ENCODE results near the gene IFT80. TPM values are rescaled to one million over a fixed set of nuclear protein-coding genes. Genes with fewer than 3 reads are reported as not detected.

Gene IFT80
- total and polyA plus RNA-seq, 12 donors = 11.0 to 37.3 (median 22.1) TPM

DNA sequence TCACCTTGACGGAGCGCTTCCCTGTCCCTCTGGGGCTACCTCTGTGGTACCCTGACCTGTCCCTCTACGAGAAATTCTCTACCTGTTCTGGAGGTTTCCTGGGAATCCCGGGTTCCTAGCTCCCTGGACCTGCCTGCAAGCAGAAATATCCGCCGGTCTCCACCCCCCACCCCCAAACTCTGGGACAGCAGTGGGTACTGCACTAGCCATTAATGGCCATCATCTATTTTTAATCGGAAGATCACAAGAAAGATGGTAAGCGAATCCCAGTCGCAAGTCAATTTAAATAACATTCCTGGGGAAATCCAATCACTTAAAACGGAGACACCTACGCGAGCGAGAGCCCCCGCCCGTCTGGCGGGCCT is 174.2 kb downstream of the IFT80 start:
- Histone ChIP-seq H3K27ac (no peak overlapping the region), H3K4me1 (replicated peaks in 1 of 2) (peaks cover 12 to 18% of the 10 kb centered on the region in 2 donors), H3K9me3 (replicated peaks in 1 of 3) (no peaks in the 10 kb centered on the region), H3K4me3 (peak overlapping the region in 2 of 4 donors; percentile 24 to 70), H3K36me3 (replicated peaks in 1 of 2) (no peaks in the 10 kb centered on the region), H3K27me3 (peaks cover 5% of the 10 kb centered on the region)
- DNase-seq = no peak
- WGBS, 4 donors = 7 to 13% (median 9%) methylated on average over 15 to 16 of the region's 16 CpGs
- intact Hi-C loops (cut with DNase I) = no loop called here
- TF ChIP-seq POLR2A (IDR thresholded peaks at IDR 0.05) = no peak
- TF ChIP-seq, protein P1, sequence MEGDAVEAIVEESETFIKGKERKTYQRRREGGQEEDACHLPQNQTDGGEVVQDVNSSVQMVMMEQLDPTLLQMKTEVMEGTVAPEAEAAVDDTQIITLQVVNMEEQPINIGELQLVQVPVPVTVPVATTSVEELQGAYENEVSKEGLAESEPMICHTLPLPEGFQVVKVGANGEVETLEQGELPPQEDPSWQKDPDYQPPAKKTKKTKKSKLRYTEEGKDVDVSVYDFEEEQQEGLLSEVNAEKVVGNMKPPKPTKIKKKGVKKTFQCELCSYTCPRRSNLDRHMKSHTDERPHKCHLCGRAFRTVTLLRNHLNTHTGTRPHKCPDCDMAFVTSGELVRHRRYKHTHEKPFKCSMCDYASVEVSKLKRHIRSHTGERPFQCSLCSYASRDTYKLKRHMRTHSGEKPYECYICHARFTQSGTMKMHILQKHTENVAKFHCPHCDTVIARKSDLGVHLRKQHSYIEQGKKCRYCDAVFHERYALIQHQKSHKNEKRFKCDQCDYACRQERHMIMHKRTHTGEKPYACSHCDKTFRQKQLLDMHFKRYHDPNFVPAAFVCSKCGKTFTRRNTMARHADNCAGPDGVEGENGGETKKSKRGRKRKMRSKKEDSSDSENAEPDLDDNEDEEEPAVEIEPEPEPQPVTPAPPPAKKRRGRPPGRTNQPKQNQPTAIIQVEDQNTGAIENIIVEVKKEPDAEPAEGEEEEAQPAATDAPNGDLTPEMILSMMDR (IDR thresholded peaks at IDR 0.05) = no peak

DNA sequence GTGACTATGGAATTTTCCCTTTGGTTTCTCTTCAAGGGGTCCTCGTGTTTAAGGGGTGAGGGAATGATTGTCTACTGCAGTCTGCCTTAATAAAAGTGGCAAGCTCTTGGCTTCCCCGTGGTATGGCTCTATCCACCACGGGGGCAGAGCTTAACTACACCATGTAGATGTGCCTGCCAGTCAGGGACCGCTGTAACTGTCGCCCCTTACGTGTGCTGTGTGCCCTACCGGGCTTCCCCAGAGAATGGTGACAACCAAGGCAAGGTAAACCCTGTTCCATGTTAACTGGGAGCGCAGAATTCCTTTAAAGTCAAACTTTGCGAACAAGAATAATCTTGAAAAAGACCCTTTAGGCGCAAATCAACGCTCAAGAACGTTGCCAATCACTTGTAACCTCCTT is 174.8 kb downstream of the IFT80 start:
- TF ChIP-seq POLR2A (IDR thresholded peaks at IDR 0.05) = no peak
- TF ChIP-seq, protein P1 (IDR thresholded peaks at IDR 0.05) = no peak
- intact Hi-C loops (cut with DNase I) = no loop called here
- Histone ChIP-seq H3K27me3 (peaks cover 1% of the 10 kb centered on the region), H3K27ac (no peak overlapping the region), H3K36me3 (replicated peaks in 1 of 2) (no peaks in the 10 kb centered on the region), H3K4me3 (no peak overlapping the region), H3K9me3 (replicated peaks in 1 of 3) (no peaks in the 10 kb centered on the region), H3K4me1 (replicated peaks in 1 of 2) (peaks cover 12 to 18% of the 10 kb centered on the region in 2 donors)
- 32 to 40% (median 37%) methylated on average over 11 to 12 of the region's 12 CpGs for WGBS, 4 donors
- DNase-seq = no peak

DNA sequence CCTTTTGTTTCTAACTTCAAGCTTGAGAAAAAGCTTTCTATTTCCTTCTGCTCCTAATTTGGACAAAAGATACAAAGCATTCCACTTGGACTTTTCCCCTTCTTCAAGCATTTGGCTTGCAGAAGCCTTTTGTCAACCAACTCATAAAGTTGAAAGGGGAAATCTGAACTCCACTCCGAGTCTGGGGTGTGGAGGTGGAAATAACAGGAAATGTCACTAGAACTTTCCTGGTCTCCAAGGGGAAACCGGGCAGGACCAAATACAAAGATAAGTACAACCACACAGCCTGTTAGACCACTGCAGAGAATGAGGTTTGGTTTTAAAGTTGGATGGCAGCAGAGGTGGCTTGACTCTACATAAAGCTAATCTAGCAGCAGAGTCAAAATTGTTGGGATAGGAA is 178.0 kb downstream of the IFT80 start:
- peaks cover 4 to 9% of the 10 kb centered on the region in 2 donors for H3K4me1 ChIP-seq (replicated peaks in 1 of 2)
- intact Hi-C loops (cut with DNase I) = no loop called here
- H3K9me3 ChIP-seq (replicated peaks in 1 of 3) = no peaks in the 10 kb centered on the region
- no peak overlapping the region for H3K27ac ChIP-seq
- H3K36me3 ChIP-seq (replicated peaks in 1 of 2) = no peaks in the 10 kb centered on the region
- no peak overlapping the region for H3K4me3 ChIP-seq
- H3K27me3 ChIP-seq = no peaks in the 10 kb centered on the region
- no peak for DNase-seq
- 49 to 62% (median 57%) methylated on average over 2 of the region's 2 CpGs for WGBS, 4 donors
- TF ChIP-seq POLR2A (IDR thresholded peaks at IDR 0.05) = no peak
- TF ChIP-seq, protein P1 (IDR thresholded peaks at IDR 0.05) = no peak

GRCh38 chr3:160220038-160220437 is 179.0 kb downstream of the IFT80 start:
- Histone ChIP-seq H3K27me3 (no peaks in the 10 kb centered on the region), H3K4me1 (replicated peaks in 1 of 2) (peaks cover 0 to 2% of the 10 kb centered on the region in 2 donors), H3K9me3 (replicated peaks in 1 of 3) (no peaks in the 10 kb centered on the region), H3K36me3 (replicated peaks in 1 of 2) (no peaks in the 10 kb centered on the region), H3K4me3 (no peak overlapping the region), H3K27ac (no peak overlapping the region)
- DNase-seq = no peak
- 91 to 100% (median 97%) methylated on average over 2 of the region's 2 CpGs for WGBS, 4 donors
- intact Hi-C loops (cut with DNase I) = no loop called here
- TF ChIP-seq, protein P1 (IDR thresholded peaks at IDR 0.05) = no peak
- TF ChIP-seq POLR2A (IDR thresholded peaks at IDR 0.05) = no peak

Measured in adrenal gland (tissue), 12 donors.